ENCODE data around the gene RESP18.
A peak's percentile ranks its signal among the peaks of the same experiment; 100 is the strongest.

GRCh38 chr2:219352448-219353023, 20.0 kb upstream of the RESP18 start:
- TF ChIP-seq CTCF (IDR thresholded peaks at IDR 0.05; ENCODE audit: low read length): peak; percentile 70
- TF ChIP-seq EZH2 (optimal IDR thresholded peaks at IDR 0.05; ENCODE audit: low read depth, low read length): no peak
- no peak for TF ChIP-seq EZH2phosphoT487 (IDR thresholded peaks at IDR 0.05; ENCODE audit: low read length)

Data from MM.1S (cell line).